Astrocyte (in vitro differentiated cells and primary cell): ENCODE results near the gene DAO.

Experiments used
- CTCF ChIP-seq: IDR thresholded peaks from 2 replicates; pipeline ENCODE4 v1.5.1; 2011; ENCODE audit warnings: low read depth, mild to moderate bottlenecking, inconsistent platforms, low read length, moderate library complexity; ENCODE audit not compliant: insufficient read depth
- EZH2 ChIP-seq: IDR thresholded peaks from 2 replicates; pipeline ENCODE4 v1.6.1; 2012; ENCODE audit warnings: mild to moderate bottlenecking, low read length, inconsistent platforms; ENCODE audit not compliant: insufficient read depth

- no peak for TF ChIP-seq CTCF
- no peak for TF ChIP-seq EZH2
These were observed 28.9 kb upstream of the DAO start for GRCh38 chr12:108850854-108851573.
